Naive thymus-derived CD4-positive, alpha-beta T cell (primary cell): ENCODE results near the gene KIAA0930. TPM values are rescaled to one million over a fixed set of nuclear protein-coding genes. Genes with fewer than 3 reads are reported as not detected.

Source experiments
- ATAC-seq: fragments of 150-1000 bp; cut with Tn5 transposase; 2 replicates; pipeline ENCODE4 v1.10.0; 2021; ENCODE audit warnings: mild to moderate bottlenecking, moderate library complexity
- CTCF ChIA-PET: fragments of 350-600 bp; sonication (Branson Sonifier 250); formaldehyde crosslinking; loops from one replicate; lab custom pipeline; 2021; ENCODE audit warnings: antibody characterized with exemption; lab: Charles Lee
- POLR2A ChIA-PET: fragments of 350-600 bp; sonication (Branson Sonifier 250); formaldehyde crosslinking; loops from one replicate; lab custom pipeline; 2021; ENCODE audit warnings: antibody characterized with exemption, inconsistent platforms; lab: Charles Lee
- DNase-seq, 9 donors: peaks; one replicate each; pipeline versions ENCODE4 v3.0.0 to v3.0.0-alpha.2; 2020 to 2022; ENCODE audit warnings: mixed read lengths in 1 of 9
- H3K27ac ChIP-seq: one replicate; pipeline ENCODE4 v1.7.0; 2013; ENCODE audit warnings: mild to moderate bottlenecking, low read depth, low read length, moderate library complexity
- H3K27me3 ChIP-seq, 2 donors: one replicate each; pipeline ENCODE4 v1.7.0; 2013; ENCODE audit warnings: low read length in 2 of 2, mild to moderate bottlenecking in 2 of 2, moderate library complexity in 2 of 2; ENCODE audit not compliant: control insufficient read depth in 2 of 2, insufficient read depth in 2 of 2
- H3K36me3 ChIP-seq, 3 experiments: 1 replicate in 2 of 3; 2 replicates in 1 of 3; pipeline ENCODE4 v1.7.0; 2013; ENCODE audit warnings: low read length in 3 of 3, mild to moderate bottlenecking in 3 of 3, moderate library complexity in 1 of 3; ENCODE audit not compliant: insufficient read depth in 3 of 3, control insufficient read depth in 2 of 3
- H3K4me1 ChIP-seq, 2 donors: one replicate each; pipeline ENCODE4 v1.7.0; 2013; ENCODE audit warnings: low read length in 2 of 2, mild to moderate bottlenecking in 2 of 2, moderate library complexity in 1 of 2; ENCODE audit not compliant: control insufficient read depth in 2 of 2, insufficient read depth in 2 of 2
- H3K4me3 ChIP-seq: 2 replicates; pipeline ENCODE4 v1.7.0; 2013; ENCODE audit warnings: mild to moderate bottlenecking, low read length
- H3K9me3 ChIP-seq, 3 experiments: 1 replicate in 2 of 3; 2 replicates in 1 of 3; pipeline ENCODE4 v1.7.0; 2013; ENCODE audit warnings: low read length in 3 of 3; ENCODE audit not compliant: control insufficient read depth in 2 of 3
- H3K27ac Mint-ChIP-seq, 9 donors: one replicate each; pipeline ENCODE4 v1.8.0; 2020 to 2022; ENCODE audit warnings: mixed read lengths in 9 of 9, mild to moderate bottlenecking in 8 of 9, moderate library complexity in 5 of 9, inconsistent platforms in 2 of 9
- H3K27me3 Mint-ChIP-seq, 5 donors: one replicate each; pipeline ENCODE4 v1.8.0; 2021 to 2022; ENCODE audit warnings: mixed read lengths in 5 of 5, mild to moderate bottlenecking in 1 of 5
- H3K36me3 Mint-ChIP-seq, 5 donors: one replicate each; pipeline ENCODE4 v1.8.0; 2020 to 2022; ENCODE audit warnings: mixed read lengths in 5 of 5, mild to moderate bottlenecking in 3 of 5, inconsistent platforms in 1 of 5
- H3K4me1 Mint-ChIP-seq, 7 donors: one replicate each; pipeline ENCODE4 v1.8.0; 2020 to 2022; ENCODE audit warnings: mixed read lengths in 7 of 7, mild to moderate bottlenecking in 3 of 7, inconsistent platforms in 1 of 7
- H3K4me3 Mint-ChIP-seq, 10 donors: one replicate each; pipeline ENCODE4 v1.8.0; 2020 to 2022; ENCODE audit warnings: mild to moderate bottlenecking in 10 of 10, mixed read lengths in 10 of 10, moderate library complexity in 6 of 10, inconsistent platforms in 2 of 10
- H3K9me3 Mint-ChIP-seq, 11 donors: one replicate each; pipeline ENCODE4 v1.8.0; 2020 to 2022; ENCODE audit warnings: mixed read lengths in 11 of 11, mild to moderate bottlenecking in 4 of 11, inconsistent platforms in 1 of 11, moderate library complexity in 1 of 11
- intact Hi-C, 2 donors: fragments of 100-400 bp; cut with micrococcal nuclease; formaldehyde crosslinking; loops; one replicate each; pipeline ENCODE4 v1.15.1; 2023
- polyA plus RNA-seq, 2 donors: library from polyadenylated mRNA; unstranded; fragments of 300-500 nt; fragmentation: Illumina TruSeq; gene quantifications; one replicate each; pipeline ENCODE4 v1.2.3, GENCODE V29; 2021
- total RNA-seq, 6 experiments: library from RNA in 5 of 6; stranded (reverse) in 5 of 6; gene quantifications; 1 replicate in 5 of 6; 2 replicates in 1 of 6; pipeline ENCODE4 v1.2.3 and lab custom pipeline; 2021 to 2026

The KIAA0930 gene
- total and polyA plus RNA-seq, 7 experiments from 2014 or later, result 2.3 to 58.2 (median 21.6) TPM

- peak overlapping the region in 2 of 9 donors; percentile 62 to 74 for H3K27ac Mint-ChIP-seq
- POLR2A ChIA-PET, result interaction anchor here (1.0 kb wide), 1 partner anchor 36 kb away, joined by 3 read pairs; no protein-coding TSS in a partner anchor
- intact Hi-C loops, result loop anchor here (5.0 kb wide), 2 partner anchors 107 to 387 kb away; no protein-coding TSS in a partner anchor
Measured at GRCh38 chr22:45208993-45209838, 31.5 kb downstream of the KIAA0930 start.

GRCh38 chr22:45208696-45208992, 32.0 kb downstream of the KIAA0930 start:
- H3K4me1 ChIP-seq, result no peaks in the 10 kb centered on the region
- H3K36me3 Mint-ChIP-seq, result peaks cover 0 to 23% (median 5%) of the 10 kb centered on the region in 5 donors
- ChIA-PET CTCF (interaction anchor here (0.7 to 1.2 kb wide), 4 partner anchors 12 to 109 kb away, joined by 3 read pairs; no protein-coding TSS in a partner anchor), POLR2A (interaction anchor here (1.0 kb wide), 1 partner anchor 35 kb away, joined by 3 read pairs; no protein-coding TSS in a partner anchor)
- H3K27me3 ChIP-seq, result no peaks in the 10 kb centered on the region
- H3K4me1 Mint-ChIP-seq, result peaks cover 0 to 7% (median 0%) of the 10 kb centered on the region in 7 donors
- intact Hi-C loops, result loop anchor here (5.0 kb wide), 2 partner anchors 106 to 386 kb away; no protein-coding TSS in a partner anchor
- no peak overlapping the region for H3K4me3 ChIP-seq
- H3K9me3 Mint-ChIP-seq, result no peaks in the 10 kb centered on the region
- H3K4me3 Mint-ChIP-seq, result no peak overlapping the region
- H3K27ac ChIP-seq, result no peak overlapping the region
- no peaks in the 10 kb centered on the region for H3K9me3 ChIP-seq
- no peak for DNase-seq
- ATAC-seq, result no peak
- H3K36me3 ChIP-seq, result peaks cover 0 to 41% (median 0%) of the 10 kb centered on the region in 3 experiments
- no peaks in the 10 kb centered on the region for H3K27me3 Mint-ChIP-seq
- peak overlapping the region in 1 of 9 donors; percentile 46 for H3K27ac Mint-ChIP-seq

More at GRCh38 chr22:45208993-45209838, 31.5 kb downstream of the KIAA0930 start:
- no peaks in the 10 kb centered on the region for H3K27me3 ChIP-seq
- H3K36me3 ChIP-seq, result peaks cover 0 to 35% (median 0%) of the 10 kb centered on the region in 3 experiments
- no peaks in the 10 kb centered on the region for H3K4me1 ChIP-seq
- Mint-ChIP-seq H3K36me3 (peaks cover 0 to 24% (median 5%) of the 10 kb centered on the region in 5 donors), H3K27me3 (no peaks in the 10 kb centered on the region), H3K4me3 (no peak overlapping the region), H3K4me1 (peaks cover 0 to 9% (median 0%) of the 10 kb centered on the region in 7 donors), H3K9me3 (no peaks in the 10 kb centered on the region)
- ATAC-seq (peak; percentile 62), DNase-seq (peak in 5 of 9 donors; percentile 17 to 49 (median 36))
- H3K4me3 ChIP-seq, result no peak overlapping the region
- H3K9me3 ChIP-seq, result no peaks in the 10 kb centered on the region
- CTCF ChIA-PET, result interaction anchor here (0.6 to 1.2 kb wide), 5 partner anchors 11 to 379 kb away, joined by 3 to 4 read pairs (median 3); no protein-coding TSS in a partner anchor
- H3K27ac ChIP-seq, result no peak overlapping the region

- Mint-ChIP-seq H3K9me3 (no peaks in the 10 kb centered on the region), H3K27ac (peak overlapping the region in 2 of 9 donors; percentile 33 to 55), H3K36me3 (peaks cover 0 to 23% (median 5%) of the 10 kb centered on the region in 5 donors), H3K4me1 (peaks cover 0 to 7% (median 0%) of the 10 kb centered on the region in 7 donors), H3K27me3 (no peaks in the 10 kb centered on the region), H3K4me3 (no peak overlapping the region)
- Histone ChIP-seq H3K4me1 (no peaks in the 10 kb centered on the region), H3K9me3 (no peaks in the 10 kb centered on the region), H3K36me3 (peaks cover 0 to 46% (median 0%) of the 10 kb centered on the region in 3 experiments), H3K27ac (no peak overlapping the region), H3K27me3 (no peaks in the 10 kb centered on the region), H3K4me3 (no peak overlapping the region)
- intact Hi-C loops, result loop anchor here (5.0 kb wide), 2 partner anchors 106 to 386 kb away; no protein-coding TSS in a partner anchor
- DNase-seq (no peak), ATAC-seq (no peak)
- CTCF ChIA-PET, result interaction anchor here (0.7 to 1.2 kb wide), 4 partner anchors 13 to 109 kb away, joined by 3 read pairs; no protein-coding TSS in a partner anchor
- POLR2A ChIA-PET, result interaction anchor here (1.0 kb wide), 1 partner anchor 35 kb away, joined by 3 read pairs; no protein-coding TSS in a partner anchor
Measured at GRCh38 chr22:45207981-45208664, 32.6 kb downstream of the KIAA0930 start.

GRCh38 chr22:45207533-45207932, 33.2 kb downstream of the KIAA0930 start:
- intact Hi-C loops, result loop anchor here (5.0 kb wide), 2 partner anchors 105 to 385 kb away; no protein-coding TSS in a partner anchor
- H3K36me3 ChIP-seq, result peaks cover 0 to 52% (median 0%) of the 10 kb centered on the region in 3 experiments
- H3K27me3 Mint-ChIP-seq, result no peaks in the 10 kb centered on the region
- DNase-seq (no peak), ATAC-seq (no peak)
- H3K4me1 ChIP-seq, result no peaks in the 10 kb centered on the region
- no peak overlapping the region for H3K4me3 Mint-ChIP-seq
- H3K27me3 ChIP-seq, result no peaks in the 10 kb centered on the region
- peaks cover 0 to 23% (median 5%) of the 10 kb centered on the region in 5 donors for H3K36me3 Mint-ChIP-seq
- H3K4me1 Mint-ChIP-seq, result peaks cover 0 to 7% (median 0%) of the 10 kb centered on the region in 7 donors
- H3K27ac Mint-ChIP-seq, result no peak overlapping the region
- no peaks in the 10 kb centered on the region for H3K9me3 Mint-ChIP-seq
- H3K27ac ChIP-seq, result no peak overlapping the region
- no peaks in the 10 kb centered on the region for H3K9me3 ChIP-seq
- H3K4me3 ChIP-seq, result no peak overlapping the region
- CTCF ChIA-PET, result no interaction called here
- POLR2A ChIA-PET, result no interaction called here

GRCh38 chr22:45206233-45206632, 34.5 kb downstream of the KIAA0930 start:
- peaks cover 0 to 7% (median 0%) of the 10 kb centered on the region in 7 donors for H3K4me1 Mint-ChIP-seq
- H3K9me3 Mint-ChIP-seq, result no peaks in the 10 kb centered on the region
- H3K27ac Mint-ChIP-seq, result peak overlapping the region in 1 of 9 donors; percentile 81
- ATAC-seq (no peak), DNase-seq (no peak)
- no peaks in the 10 kb centered on the region for H3K27me3 Mint-ChIP-seq
- Histone ChIP-seq H3K4me3 (no peak overlapping the region), H3K36me3 (peaks cover 0 to 55% (median 0%) of the 10 kb centered on the region in 3 experiments), H3K27ac (no peak overlapping the region), H3K27me3 (no peaks in the 10 kb centered on the region), H3K4me1 (no peaks in the 10 kb centered on the region), H3K9me3 (no peaks in the 10 kb centered on the region)
- peaks cover 0 to 24% (median 8%) of the 10 kb centered on the region in 5 donors for H3K36me3 Mint-ChIP-seq
- ChIA-PET POLR2A (no interaction called here), CTCF (interaction anchor here (0.8 kb wide), 1 partner anchor 50 kb away, joined by 4 read pairs; no protein-coding TSS in a partner anchor)
- H3K4me3 Mint-ChIP-seq, result no peak overlapping the region
- intact Hi-C loops, result loop anchor here (5.0 kb wide), 2 partner anchors 104 to 384 kb away; no protein-coding TSS in a partner anchor
